Measurements from ENCODE around the gene PIAS2. TPM values are rescaled to one million over a fixed set of nuclear protein-coding genes. Genes with fewer than 3 reads are reported as not detected.
A peak's percentile ranks its signal among the peaks of the same experiment; 100 is the strongest.
"Not testable (repeated sequence)": the region's sequence is repeated elsewhere in the genome, so short reads cannot be mapped to it uniquely, and the experiment has no call there.

The PIAS2 gene
- total RNA-seq (2012; rRNA removed): 25.3 and 34.5 TPM in 2 replicates

DNA sequence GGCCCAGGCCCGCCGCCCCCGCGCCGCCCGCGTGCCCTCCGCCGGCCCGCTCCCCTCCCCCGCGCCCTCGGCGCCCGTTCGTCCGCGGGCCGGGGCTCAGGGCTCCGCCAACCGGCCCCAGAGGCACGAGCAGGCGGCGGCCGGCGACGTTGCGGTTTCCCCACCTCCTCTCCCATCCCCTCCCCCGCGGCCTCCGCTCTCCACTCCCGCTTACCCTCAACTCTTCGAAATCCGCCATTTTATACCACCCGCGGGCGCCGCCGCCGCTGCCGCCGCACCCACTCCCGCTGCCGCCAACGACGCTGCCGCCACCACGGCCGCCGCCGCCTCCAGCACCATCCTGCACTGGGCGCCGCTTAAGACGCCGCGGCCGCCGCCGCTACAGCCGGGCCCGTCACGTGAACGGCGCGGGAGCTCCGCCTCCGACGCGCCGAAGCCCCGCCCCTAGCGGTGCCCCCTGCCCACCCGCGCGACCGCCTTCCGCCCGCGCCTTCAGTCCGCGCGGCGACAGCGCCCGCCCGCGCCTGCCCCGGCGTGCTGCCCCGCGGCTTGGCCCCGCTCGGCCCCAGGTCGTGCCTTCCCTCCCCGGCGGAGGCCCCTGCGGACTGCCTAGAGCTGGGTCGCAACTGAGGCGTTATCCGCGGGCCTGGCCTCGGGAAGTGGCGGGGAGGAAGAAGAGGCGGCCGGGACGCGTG, at the start of gene PIAS2, which contains the start of gene KATNAL2:
Gene PIAS2 (minus strand): TSS at position 400 of the 695 bp plus-strand sequence. CDS start 162 bp downstream, at position 238.
Gene KATNAL2 (plus strand): TSS at position 495 of the 695 bp plus-strand sequence. CDS start 29,271 bp downstream, outside the sequence.
- Histone ChIP-seq H3K4me1 (ENCODE audit: control insufficient read depth, insufficient read depth, low read length) (peaks cover 12% of the 10 kb centered on the region), H3K36me3 (ENCODE audit: insufficient read depth, low read length) (no peaks in the 10 kb centered on the region), H3K9me3 (replicated peaks; ENCODE audit: low read length) (no peaks in the 10 kb centered on the region), H3K4me2 (ENCODE audit: low read length) (peak within 1 kb of the TSS; percentile 98), H3K9ac (ENCODE audit: low read depth, low read length) (peak within 1 kb of the TSS; percentile 87), H3K27me3 (ENCODE audit: control insufficient read depth, insufficient read depth, low read length) (no peaks in the 10 kb centered on the region), H3K4me3 (ENCODE audit: low read length) (peak within 1 kb of the TSS; percentile 81)

DNA sequence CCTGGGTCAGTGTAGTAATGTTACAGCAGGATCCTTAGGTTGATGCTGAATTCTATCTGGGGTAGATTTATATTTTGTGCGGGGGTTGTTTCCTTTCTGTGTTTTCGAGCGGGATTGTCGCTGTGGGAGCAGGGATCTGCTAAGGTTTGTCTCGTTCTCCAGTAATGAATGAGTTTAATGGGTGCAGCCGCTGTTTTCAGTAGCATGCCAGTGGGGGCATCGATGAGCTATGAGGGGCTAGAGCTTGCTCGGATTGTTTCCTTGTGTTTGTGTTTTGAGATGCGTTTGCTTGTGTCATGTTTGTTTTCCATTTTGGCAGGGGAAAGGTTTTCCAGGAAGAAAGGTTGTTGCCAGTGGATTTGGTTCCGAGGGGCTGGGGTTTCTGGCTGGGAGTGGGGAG, 49.0 kb upstream of the PIAS2 start:
- H3K4me3 ChIP-seq (ENCODE audit: low read length); H3K27me3 ChIP-seq (ENCODE audit: control insufficient read depth, insufficient read depth, low read length); H3K4me2 ChIP-seq (ENCODE audit: low read length); H3K4me1 ChIP-seq (ENCODE audit: control insufficient read depth, insufficient read depth, low read length); H3K9ac ChIP-seq (ENCODE audit: low read depth, low read length); H3K9me3 ChIP-seq (replicated peaks; ENCODE audit: low read length); H3K36me3 ChIP-seq (ENCODE audit: insufficient read depth, low read length): not testable (repeated sequence)

- H3K9ac ChIP-seq (ENCODE audit: low read depth, low read length); H3K9me3 ChIP-seq (replicated peaks; ENCODE audit: low read length); H3K36me3 ChIP-seq (ENCODE audit: insufficient read depth, low read length); H3K4me3 ChIP-seq (ENCODE audit: low read length); H3K4me2 ChIP-seq (ENCODE audit: low read length); H3K4me1 ChIP-seq (ENCODE audit: control insufficient read depth, insufficient read depth, low read length); H3K27me3 ChIP-seq (ENCODE audit: control insufficient read depth, insufficient read depth, low read length): not testable (repeated sequence)
These were observed 47.4 kb upstream of the PIAS2 start for GRCh38 chr18:46964579-46965293.

GRCh38 chr18:46963656-46964578, 46.6 kb upstream of the PIAS2 start:
- not testable (repeated sequence) for H3K4me2 ChIP-seq (ENCODE audit: low read length); H3K9me3 ChIP-seq (replicated peaks; ENCODE audit: low read length); H3K36me3 ChIP-seq (ENCODE audit: insufficient read depth, low read length); H3K9ac ChIP-seq (ENCODE audit: low read depth, low read length); H3K27me3 ChIP-seq (ENCODE audit: control insufficient read depth, insufficient read depth, low read length); H3K4me1 ChIP-seq (ENCODE audit: control insufficient read depth, insufficient read depth, low read length); H3K4me3 ChIP-seq (ENCODE audit: low read length)

GRCh38 chr18:46958209-46958608, 40.9 kb upstream of the PIAS2 start:
- Histone ChIP-seq H3K4me2 (ENCODE audit: low read length) (no peak overlapping the region), H3K27me3 (ENCODE audit: control insufficient read depth, insufficient read depth, low read length) (no peaks in the 10 kb centered on the region), H3K4me1 (ENCODE audit: control insufficient read depth, insufficient read depth, low read length) (peaks cover 4% of the 10 kb centered on the region), H3K36me3 (ENCODE audit: insufficient read depth, low read length) (no peaks in the 10 kb centered on the region), H3K9ac (ENCODE audit: low read depth, low read length) (no peak overlapping the region), H3K9me3 (replicated peaks; ENCODE audit: low read length) (no peaks in the 10 kb centered on the region), H3K4me3 (ENCODE audit: low read length) (no peak overlapping the region)

GRCh38 chr18:46953195-46953594, 35.9 kb upstream of the PIAS2 start:
- no peaks in the 10 kb centered on the region for H3K27me3 ChIP-seq (ENCODE audit: control insufficient read depth, insufficient read depth, low read length)
- H3K9ac ChIP-seq (ENCODE audit: low read depth, low read length): no peak overlapping the region
- no peak overlapping the region for H3K4me3 ChIP-seq (ENCODE audit: low read length)
- no peaks in the 10 kb centered on the region for H3K36me3 ChIP-seq (ENCODE audit: insufficient read depth, low read length)
- H3K4me1 ChIP-seq (ENCODE audit: control insufficient read depth, insufficient read depth, low read length): peaks cover 5% of the 10 kb centered on the region
- H3K4me2 ChIP-seq (ENCODE audit: low read length): no peak overlapping the region
- no peaks in the 10 kb centered on the region for H3K9me3 ChIP-seq (replicated peaks; ENCODE audit: low read length)

DNA sequence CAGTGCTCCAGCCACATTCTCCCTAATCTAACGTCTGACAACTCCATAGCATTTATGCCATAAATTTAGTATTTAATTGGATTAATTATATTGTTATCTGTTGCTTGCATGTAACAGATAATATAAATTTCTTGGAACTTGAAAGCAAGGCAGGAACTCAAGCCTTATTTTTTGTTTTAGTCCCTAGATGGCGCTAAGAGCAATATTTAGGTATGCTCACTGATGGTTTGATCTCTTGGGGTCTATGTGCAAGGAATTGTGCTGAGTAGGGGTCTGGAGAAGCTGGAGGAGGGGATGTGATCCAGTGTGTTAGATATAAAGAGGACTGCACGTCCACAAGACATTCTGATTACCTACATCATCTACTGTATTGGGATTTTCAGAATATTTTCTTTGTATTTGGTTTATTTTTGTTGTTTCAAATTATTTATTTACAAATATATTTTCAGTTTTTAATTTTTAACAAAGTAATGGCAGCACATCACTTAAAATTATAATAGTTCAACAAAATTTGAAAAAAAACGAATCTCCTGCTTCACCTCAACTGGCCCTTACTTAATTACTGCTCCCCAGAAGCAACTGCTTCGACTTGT, 32.9 kb upstream of the PIAS2 start:
- Histone ChIP-seq H3K4me1 (ENCODE audit: control insufficient read depth, insufficient read depth, low read length) (peaks cover 5% of the 10 kb centered on the region), H3K36me3 (ENCODE audit: insufficient read depth, low read length) (no peaks in the 10 kb centered on the region), H3K4me2 (ENCODE audit: low read length) (no peak overlapping the region), H3K4me3 (ENCODE audit: low read length) (no peak overlapping the region), H3K27me3 (ENCODE audit: control insufficient read depth, insufficient read depth, low read length) (no peaks in the 10 kb centered on the region), H3K9me3 (replicated peaks; ENCODE audit: low read length) (no peaks in the 10 kb centered on the region), H3K9ac (ENCODE audit: low read depth, low read length) (no peak overlapping the region)

GRCh38 chr18:46946656-46947282, 29.5 kb upstream of the PIAS2 start:
- Histone ChIP-seq H3K9ac (ENCODE audit: low read depth, low read length) (peak overlapping the region; percentile 45), H3K4me3 (ENCODE audit: low read length) (peak overlapping the region; percentile 82), H3K27me3 (ENCODE audit: control insufficient read depth, insufficient read depth, low read length) (no peaks in the 10 kb centered on the region)

GRCh38 chr18:46942646-46943045, 25.3 kb upstream of the PIAS2 start:
- H3K9ac ChIP-seq (ENCODE audit: low read depth, low read length): no peak overlapping the region
- no peaks in the 10 kb centered on the region for H3K36me3 ChIP-seq (ENCODE audit: insufficient read depth, low read length)
- no peaks in the 10 kb centered on the region for H3K9me3 ChIP-seq (replicated peaks; ENCODE audit: low read length)
- no peaks in the 10 kb centered on the region for H3K27me3 ChIP-seq (ENCODE audit: control insufficient read depth, insufficient read depth, low read length)
- no peak overlapping the region for H3K4me3 ChIP-seq (ENCODE audit: low read length)
- H3K4me1 ChIP-seq (ENCODE audit: control insufficient read depth, insufficient read depth, low read length): peaks cover 21% of the 10 kb centered on the region
- no peak overlapping the region for H3K4me2 ChIP-seq (ENCODE audit: low read length)

More at GRCh38 chr18:46946656-46947282, 29.5 kb upstream of the PIAS2 start:
- Histone ChIP-seq H3K4me1 (ENCODE audit: control insufficient read depth, insufficient read depth, low read length) (no peaks in the 10 kb centered on the region), H3K4me2 (ENCODE audit: low read length) (peak overlapping the region; percentile 90), H3K9me3 (replicated peaks; ENCODE audit: low read length) (no peaks in the 10 kb centered on the region), H3K36me3 (ENCODE audit: insufficient read depth, low read length) (no peaks in the 10 kb centered on the region)

- Histone ChIP-seq H3K4me1 (ENCODE audit: control insufficient read depth, insufficient read depth, low read length) (peaks cover 21% of the 10 kb centered on the region), H3K9ac (ENCODE audit: low read depth, low read length) (peak overlapping the region; percentile 13), H3K9me3 (replicated peaks; ENCODE audit: low read length) (no peaks in the 10 kb centered on the region)
These were observed 22.8 kb upstream of the PIAS2 start for GRCh38 chr18:46939998-46940571.

More at GRCh38 chr18:46939998-46940571, 22.8 kb upstream of the PIAS2 start:
- Histone ChIP-seq H3K4me2 (ENCODE audit: low read length) (peak overlapping the region; percentile 22), H3K36me3 (ENCODE audit: insufficient read depth, low read length) (no peaks in the 10 kb centered on the region), H3K4me3 (ENCODE audit: low read length) (peak overlapping the region; percentile 6), H3K27me3 (ENCODE audit: control insufficient read depth, insufficient read depth, low read length) (no peaks in the 10 kb centered on the region)

All from skeletal muscle satellite cell (primary cell).